GM12875 (cell line): ENCODE results near the gene ZNF365.

ENCODE experiments used
- H3K4me3 ChIP-seq: one replicate; pipeline ENCODE4 v1.5.1; 2011; ENCODE audit warnings: low read depth, low read length, control low read depth
- TF ChIP-seq, protein P1 (sequence below): IDR thresholded peaks from 2 replicates; pipeline ENCODE4 v1.5.1; 2011; ENCODE audit warnings: low read depth, mild to moderate bottlenecking, control low read depth, inconsistent platforms, low read length, moderate library complexity, borderline replicate concordance; ENCODE audit not compliant: insufficient read depth

The ZNF365 gene, protein sequence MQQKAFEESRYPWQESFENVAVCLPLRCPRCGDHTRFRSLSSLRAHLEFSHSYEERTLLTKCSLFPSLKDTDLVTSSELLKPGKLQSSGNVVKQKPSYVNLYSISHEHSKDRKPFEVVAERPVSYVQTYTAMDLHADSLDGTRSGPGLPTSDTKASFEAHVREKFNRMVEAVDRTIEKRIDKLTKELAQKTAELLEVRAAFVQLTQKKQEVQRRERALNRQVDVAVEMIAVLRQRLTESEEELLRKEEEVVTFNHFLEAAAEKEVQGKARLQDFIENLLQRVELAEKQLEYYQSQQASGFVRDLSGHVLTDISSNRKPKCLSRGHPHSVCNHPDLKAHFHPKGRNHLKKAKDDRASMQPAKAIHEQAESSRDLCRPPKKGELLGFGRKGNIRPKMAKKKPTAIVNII

DNA sequence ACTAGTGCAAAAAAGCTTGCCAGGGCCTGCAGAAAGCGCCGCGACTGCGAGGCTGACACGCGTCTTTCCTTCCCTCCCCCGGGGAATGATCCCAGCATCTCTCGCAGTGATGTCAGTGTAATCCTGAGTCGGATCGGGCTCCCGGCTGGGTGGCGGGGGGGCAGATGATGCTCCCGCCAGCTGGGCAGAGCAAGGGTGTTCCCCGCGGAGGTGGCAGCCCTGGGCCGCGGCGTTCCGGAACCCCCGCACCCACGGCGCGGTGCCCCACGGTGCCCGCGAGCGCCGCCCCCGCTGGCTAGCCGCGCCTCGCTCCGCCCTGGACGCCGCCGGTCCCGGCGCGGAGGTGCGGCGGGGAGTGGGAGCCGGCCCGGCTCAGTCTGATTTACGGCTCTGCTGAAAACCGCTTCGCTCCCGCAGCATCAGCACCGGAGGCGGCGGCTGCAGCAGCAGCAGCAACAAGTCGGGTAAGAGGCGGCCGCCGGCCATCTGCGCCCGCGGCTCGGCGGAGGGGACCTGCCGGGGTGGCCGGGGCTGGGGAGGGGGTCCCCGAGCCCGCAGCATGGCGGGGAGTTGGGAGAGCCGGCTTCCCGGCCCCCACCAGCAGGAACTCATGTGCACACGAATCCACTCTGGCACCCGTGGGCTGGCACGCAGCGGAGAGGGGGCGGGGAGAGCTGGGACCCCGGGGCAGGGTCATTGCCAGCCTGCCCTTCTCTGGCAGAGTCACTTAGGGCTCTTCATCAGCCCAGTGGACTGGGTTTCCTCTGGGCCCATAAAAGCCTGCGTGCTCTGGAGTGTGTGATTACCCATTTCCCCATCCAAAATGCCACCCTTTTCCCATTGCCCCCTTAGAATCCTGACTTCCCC is at the start of gene ZNF365:
TSS of gene ZNF365 (plus strand) at position 375 of the 867 bp plus-strand sequence. CDS start 1,825 bp downstream, outside the sequence.
- TF ChIP-seq, protein P1, sequence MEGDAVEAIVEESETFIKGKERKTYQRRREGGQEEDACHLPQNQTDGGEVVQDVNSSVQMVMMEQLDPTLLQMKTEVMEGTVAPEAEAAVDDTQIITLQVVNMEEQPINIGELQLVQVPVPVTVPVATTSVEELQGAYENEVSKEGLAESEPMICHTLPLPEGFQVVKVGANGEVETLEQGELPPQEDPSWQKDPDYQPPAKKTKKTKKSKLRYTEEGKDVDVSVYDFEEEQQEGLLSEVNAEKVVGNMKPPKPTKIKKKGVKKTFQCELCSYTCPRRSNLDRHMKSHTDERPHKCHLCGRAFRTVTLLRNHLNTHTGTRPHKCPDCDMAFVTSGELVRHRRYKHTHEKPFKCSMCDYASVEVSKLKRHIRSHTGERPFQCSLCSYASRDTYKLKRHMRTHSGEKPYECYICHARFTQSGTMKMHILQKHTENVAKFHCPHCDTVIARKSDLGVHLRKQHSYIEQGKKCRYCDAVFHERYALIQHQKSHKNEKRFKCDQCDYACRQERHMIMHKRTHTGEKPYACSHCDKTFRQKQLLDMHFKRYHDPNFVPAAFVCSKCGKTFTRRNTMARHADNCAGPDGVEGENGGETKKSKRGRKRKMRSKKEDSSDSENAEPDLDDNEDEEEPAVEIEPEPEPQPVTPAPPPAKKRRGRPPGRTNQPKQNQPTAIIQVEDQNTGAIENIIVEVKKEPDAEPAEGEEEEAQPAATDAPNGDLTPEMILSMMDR, result no peak
- H3K4me3 ChIP-seq, result no peak within 1 kb of the TSS

DNA sequence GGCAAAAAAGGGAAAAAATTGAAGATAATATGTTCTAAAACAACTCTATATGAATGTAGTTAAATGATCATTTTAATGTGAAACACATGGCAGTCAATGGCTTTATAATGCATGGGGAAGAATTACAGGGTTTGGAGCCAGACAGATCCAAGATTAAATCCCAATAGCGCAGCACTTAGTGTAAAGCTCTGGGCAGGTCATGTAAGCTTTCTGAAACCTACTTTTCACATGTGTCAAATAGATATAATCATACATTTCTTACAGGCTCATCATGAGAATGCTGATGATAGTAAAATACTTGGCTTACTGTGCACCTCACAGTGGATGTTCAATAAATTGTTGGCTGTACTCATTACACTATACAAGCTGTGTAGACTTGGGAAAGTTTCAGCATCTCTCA is 48.0 kb upstream of the ZNF365 start:
- TF ChIP-seq, protein P1, result no peak

GRCh38 chr10:62327885-62328284 is 46.3 kb upstream of the ZNF365 start:
- H3K4me3 ChIP-seq, result no peak overlapping the region
- TF ChIP-seq, protein P1, result no peak

More for the DNA sequence above, 48.0 kb upstream of the ZNF365 start:
- no peak overlapping the region for H3K4me3 ChIP-seq

GRCh38 chr10:62330213-62330612 is 44.0 kb upstream of the ZNF365 start:
- TF ChIP-seq, protein P1, result no peak

GRCh38 chr10:62332406-62332805 is 41.8 kb upstream of the ZNF365 start:
- no peak overlapping the region for H3K4me3 ChIP-seq
- TF ChIP-seq, protein P1, result no peak

More at GRCh38 chr10:62330213-62330612, 44.0 kb upstream of the ZNF365 start:
- no peak overlapping the region for H3K4me3 ChIP-seq

DNA sequence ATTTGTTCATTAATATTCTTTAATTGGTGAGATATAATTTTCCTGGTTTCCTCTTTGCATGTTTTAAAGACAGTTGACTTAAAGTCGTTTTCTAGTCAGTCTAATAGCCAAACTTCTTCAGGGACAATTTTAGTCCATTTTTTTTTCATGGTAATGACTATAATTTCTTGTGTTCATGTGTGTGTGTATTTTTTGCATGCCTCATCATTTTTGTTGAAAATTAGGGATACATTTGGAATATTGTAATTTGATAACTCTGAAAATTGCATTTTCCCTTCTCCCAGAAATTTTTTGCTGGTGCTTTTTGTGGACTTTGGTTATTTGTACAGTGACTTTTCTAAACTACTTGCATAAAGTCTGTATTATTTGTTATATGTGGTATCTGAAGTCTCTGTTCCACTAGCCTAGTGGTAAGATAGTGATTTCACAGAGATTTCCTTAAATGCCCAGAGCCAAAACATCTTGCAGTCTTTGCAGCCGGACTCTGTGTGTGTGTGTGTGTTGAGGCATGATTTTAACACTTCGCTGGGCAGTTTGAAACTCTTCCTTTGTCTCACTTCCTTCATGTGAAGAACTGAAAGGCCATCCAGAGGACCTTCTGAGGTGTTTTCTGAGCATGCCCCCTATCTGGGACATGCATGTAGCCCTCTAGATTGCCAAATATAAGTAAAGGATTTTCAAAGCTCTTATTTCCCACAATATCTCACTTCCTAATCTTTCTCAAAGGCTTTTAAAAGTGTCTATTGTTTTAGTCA is 40.9 kb upstream of the ZNF365 start:
- TF ChIP-seq, protein P1, result no peak
- H3K4me3 ChIP-seq, result no peak overlapping the region
